KOPT-K1 (cell line): ENCODE measurements around the gene TBC1D22A.

ENCODE experiments used
- H3K27ac ChIP-seq: fragments of 200-600 bp; sonication (generic); 2 replicates; pipeline ENCODE4 v1.5.1; 2016; ENCODE audit warnings: antibody characterized with exemption, mild to moderate bottlenecking, low read depth, low read length; ENCODE audit not compliant: poor library complexity, severe bottlenecking
- H3K36me3 ChIP-seq: fragments of 200-600 bp; sonication (generic); 2 replicates; pipeline ENCODE4 v1.5.1; 2017; ENCODE audit warnings: antibody characterized with exemption, mild to moderate bottlenecking, low read length, moderate library complexity; ENCODE audit not compliant: insufficient read depth
- H3K9me3 ChIP-seq: fragments of 200-600 bp; sonication (generic); 2 replicates; pipeline ENCODE4 v1.5.1; 2017; ENCODE audit warnings: antibody characterized with exemption, low read length, mild to moderate bottlenecking; ENCODE audit not compliant: insufficient read depth, poor library complexity, severe bottlenecking

The TBC1D22A gene

DNA sequence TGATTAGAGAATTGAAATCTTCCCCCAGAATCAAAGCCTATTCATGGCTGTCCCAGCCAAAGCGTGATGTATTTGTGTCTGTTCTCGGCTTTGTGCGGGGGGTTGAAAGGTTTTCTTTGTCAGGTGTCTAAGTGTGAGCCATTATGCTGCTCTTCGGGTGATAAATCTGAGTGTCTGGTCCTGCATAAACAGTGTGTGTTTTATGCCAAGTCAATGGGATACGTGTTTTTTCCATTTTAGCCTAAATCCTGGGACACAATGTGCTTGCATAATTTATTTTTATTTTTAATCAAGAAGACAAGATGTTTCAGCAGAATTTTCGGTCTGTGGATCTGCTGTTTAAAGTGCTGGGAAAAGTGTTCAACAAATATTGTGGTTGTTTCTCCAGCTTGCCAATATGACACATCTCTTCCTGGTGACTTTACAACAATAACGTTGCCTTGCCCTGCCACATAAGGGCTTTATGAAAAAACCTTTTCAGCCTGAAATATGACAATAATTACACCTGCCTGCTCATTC is 267.8 kb downstream of the TBC1D22A start:
- H3K27ac ChIP-seq: no peak overlapping the region
- no peaks in the 10 kb centered on the region for H3K36me3 ChIP-seq
- no peaks in the 10 kb centered on the region for H3K9me3 ChIP-seq

DNA sequence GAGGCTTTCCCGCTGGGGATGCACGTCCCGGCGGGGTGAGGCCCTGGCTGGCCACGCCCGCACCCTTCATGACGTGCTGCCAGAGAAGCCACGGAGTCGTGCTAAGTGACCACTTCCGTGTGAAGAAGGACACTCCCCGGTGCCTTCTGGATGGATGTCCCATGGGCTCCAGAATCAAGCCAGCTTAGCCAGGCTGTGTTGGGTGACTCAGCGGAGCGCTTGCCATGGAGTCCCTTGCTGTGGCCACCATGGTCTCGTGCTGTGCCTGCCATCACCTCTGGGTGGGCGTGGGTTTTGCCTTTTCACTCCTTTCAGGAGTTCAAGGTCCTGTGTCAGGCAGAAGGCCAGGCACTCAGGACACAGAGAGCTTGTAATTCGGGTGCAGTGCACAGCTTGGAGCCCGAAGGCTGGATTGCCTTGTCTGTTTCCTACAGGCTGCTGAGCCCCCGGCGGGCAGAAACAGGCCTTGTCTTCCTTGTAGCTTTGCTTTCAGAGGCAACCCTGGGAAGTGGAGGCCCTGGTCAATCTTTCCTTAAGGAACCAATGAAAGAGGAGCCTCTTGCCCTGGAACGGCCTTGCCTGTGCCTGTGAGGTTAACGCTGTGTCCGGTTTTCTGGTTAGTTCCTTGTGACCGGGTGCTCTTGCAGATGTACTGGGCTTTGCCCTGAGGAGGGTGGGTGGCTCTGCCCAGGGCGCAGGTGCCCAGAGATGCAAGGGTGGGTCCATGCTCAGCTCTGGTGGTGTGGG is 268.6 kb downstream of the TBC1D22A start:
- Histone ChIP-seq H3K9me3 (no peaks in the 10 kb centered on the region), H3K27ac (no peak overlapping the region), H3K36me3 (no peaks in the 10 kb centered on the region)

DNA sequence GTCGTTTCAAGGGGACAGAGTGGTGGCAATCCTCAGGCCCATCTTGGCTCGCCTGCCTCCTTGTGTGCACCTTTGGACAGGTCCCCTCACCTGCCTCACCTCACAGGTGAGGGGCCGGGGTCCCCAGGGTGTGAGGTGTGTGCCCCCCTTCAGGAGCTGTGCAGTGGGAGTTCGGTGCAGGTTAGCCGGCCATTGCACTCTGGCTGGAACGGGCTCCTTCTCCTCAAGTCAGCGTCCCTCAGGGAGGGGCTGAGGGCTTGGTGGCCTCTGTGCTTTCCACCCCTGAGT is 269.1 kb downstream of the TBC1D22A start:
- no peaks in the 10 kb centered on the region for H3K36me3 ChIP-seq
- H3K9me3 ChIP-seq: no peaks in the 10 kb centered on the region
- H3K27ac ChIP-seq: no peak overlapping the region

DNA sequence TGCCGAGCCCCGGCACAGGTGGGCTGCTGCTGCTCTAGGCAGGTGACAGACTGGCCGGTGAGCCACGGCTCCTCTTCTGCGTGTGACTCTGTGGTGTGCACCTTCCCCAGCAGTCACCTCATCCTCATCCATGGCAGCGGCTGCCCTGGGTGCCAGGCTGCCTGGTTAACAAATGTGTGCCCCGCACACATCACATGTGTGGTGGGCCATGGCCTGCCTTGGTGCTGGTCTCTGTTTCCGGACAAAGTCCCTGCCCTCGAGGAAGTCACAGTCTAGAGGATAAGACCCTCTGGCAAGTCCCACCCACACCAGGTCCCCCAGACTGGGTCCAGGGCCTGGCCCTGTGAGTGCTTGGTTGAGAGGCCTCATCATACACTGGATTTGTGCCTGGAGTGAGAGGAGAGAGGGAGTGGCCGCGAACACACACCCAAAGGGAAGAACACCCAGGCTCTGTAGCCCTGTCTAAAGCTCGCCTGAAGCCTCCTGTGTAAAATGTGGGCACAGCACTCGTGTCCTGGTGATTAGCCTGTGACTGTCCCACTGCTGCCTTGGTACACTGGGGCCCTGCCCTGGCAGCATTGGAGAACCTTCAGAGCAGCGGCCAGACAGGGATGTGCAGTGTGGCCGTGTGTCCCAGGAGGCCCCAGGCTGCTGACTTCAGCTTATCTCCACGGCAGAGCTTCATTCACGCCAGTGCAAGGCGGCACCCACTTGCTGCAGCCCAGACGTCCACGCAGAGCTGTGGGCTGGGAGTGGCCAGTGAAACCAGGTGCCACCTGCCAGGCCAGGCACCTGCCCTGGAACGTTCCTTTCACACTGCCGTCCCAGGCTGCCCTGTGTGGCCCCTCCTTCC is 269.9 kb downstream of the TBC1D22A start:
- H3K36me3 ChIP-seq: 0 out of 2 replicates have a peak, but pooled peaks cover 4% of the 10 kb centered on the region
- H3K27ac ChIP-seq: no peak overlapping the region
- no peaks in the 10 kb centered on the region for H3K9me3 ChIP-seq

DNA sequence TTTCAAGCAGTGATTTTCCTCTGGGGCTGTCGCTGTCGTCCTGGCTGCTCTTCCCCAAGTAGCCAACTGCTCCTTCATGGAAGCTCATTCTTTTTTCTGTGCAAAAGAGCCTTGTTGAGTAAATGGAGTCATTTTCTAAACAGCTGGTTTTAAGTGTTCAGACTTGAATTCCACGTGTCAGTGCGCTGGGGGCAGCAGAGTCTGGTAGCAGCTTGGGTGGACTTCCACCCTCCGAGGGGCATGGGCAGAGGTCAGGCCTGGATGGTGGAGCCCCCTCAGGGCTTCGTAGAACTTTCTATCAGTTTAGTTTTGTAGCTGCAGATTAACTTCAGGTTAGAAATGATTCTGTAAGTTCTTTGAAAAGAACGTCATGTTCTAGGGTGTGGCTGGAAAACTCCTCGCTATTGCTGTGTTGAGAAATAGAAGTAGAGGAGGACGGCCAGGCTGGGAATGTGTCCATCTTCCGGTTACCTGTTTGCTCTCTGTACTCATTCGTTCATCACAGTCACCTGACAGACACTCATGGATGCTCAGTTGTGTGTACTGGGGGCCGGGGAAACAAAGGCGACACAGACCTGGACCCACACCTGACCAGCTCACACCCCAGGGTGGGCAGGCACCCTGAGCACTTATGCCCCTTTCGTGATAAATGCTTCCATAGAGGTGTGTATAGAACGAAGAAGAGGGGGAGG is 270.7 kb downstream of the TBC1D22A start:
- Histone ChIP-seq H3K36me3 (peaks cover 4% of the 10 kb centered on the region; the same call in 1 of the 2 replicates), H3K27ac (no peak overlapping the region), H3K9me3 (no peaks in the 10 kb centered on the region)

DNA sequence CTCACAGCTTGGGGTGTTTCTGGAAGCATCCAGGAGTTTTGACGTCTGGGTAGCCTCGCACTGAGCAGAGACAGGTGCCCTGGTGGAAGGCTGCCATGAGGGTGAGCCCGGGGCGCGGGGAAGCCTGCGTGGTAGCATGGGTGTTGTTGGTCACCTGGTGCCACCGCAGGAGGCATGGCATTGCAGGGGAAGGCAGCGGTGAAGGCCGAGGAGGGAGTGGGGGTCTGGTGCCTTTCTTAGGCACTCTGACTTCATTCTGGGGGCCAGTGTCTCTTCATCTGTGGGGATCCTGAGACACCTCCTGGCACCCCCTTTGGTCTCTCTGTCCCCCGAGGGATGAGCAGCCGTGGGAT is 271.2 kb downstream of the TBC1D22A start:
- H3K9me3 ChIP-seq: no peaks in the 10 kb centered on the region
- H3K36me3 ChIP-seq: peaks cover 4% of the 10 kb centered on the region; the same call in 1 of the 2 replicates
- H3K27ac ChIP-seq: no peak overlapping the region

DNA sequence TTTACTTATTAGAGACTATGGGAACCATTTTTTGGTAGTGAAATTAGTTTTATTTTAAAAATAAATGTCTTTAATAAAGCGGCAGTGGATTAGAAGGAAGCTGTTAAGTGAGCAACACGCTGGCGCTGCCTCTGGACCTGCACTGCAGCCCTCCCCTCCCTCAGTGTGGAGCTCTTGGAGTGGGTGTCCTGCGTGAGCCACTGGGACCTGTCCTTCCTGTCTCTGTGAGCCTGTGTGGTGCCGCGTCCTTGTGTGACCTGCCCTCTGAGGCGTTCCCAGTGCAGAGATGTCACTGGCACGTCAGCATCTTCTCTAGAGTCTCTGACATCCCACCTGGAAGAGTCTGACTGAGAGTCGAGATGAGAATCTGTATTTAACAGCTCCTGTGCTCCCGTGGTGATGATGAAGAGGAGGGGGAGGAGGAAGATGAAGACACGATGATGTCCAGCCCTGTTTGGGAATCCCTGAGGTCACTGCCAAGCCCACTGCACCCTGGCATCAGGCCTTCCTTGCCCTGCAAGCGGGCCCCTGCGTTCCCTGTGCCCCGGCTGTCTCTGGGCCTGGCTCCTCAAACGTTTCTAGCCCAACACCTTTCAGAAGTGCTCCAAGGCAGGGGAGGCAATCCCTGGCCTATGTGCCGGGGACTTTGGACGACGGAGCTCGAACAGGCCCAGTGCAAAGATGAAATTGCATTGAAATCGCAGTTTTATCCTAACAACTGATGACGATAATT is 271.8 kb downstream of the TBC1D22A start:
- Histone ChIP-seq H3K36me3 (peaks cover 4% of the 10 kb centered on the region; the same call in 1 of the 2 replicates), H3K9me3 (no peaks in the 10 kb centered on the region), H3K27ac (no peak overlapping the region)

DNA sequence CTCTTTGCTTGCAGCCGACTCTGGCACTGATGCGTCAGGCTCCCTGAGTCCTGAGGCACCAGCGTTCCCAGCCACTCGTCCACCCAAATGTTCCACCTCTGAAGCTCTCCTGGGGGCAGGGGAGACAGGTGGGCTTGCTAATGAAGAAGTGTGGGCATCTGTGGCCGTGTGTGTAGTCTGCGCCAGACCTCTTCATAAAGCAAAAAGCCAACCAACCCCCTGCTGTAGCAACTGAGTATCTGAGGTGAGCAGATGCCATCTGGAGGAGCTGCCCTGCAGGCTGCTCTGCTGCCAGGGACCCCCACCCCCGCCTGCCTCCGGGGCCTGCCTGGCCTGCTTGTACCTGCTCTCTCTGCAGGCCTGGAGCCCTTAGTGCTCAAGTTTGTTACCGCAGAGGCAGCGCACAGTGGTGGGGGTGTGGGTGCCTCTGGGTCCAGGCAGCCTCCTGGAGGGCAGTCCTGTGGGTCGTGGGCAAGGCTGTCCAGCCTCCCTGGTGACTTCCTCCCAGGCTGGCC is 272.5 kb downstream of the TBC1D22A start:
- Histone ChIP-seq H3K27ac (no peak overlapping the region), H3K9me3 (no peaks in the 10 kb centered on the region), H3K36me3 (peaks cover 4% of the 10 kb centered on the region; the same call in 1 of the 2 replicates)

DNA sequence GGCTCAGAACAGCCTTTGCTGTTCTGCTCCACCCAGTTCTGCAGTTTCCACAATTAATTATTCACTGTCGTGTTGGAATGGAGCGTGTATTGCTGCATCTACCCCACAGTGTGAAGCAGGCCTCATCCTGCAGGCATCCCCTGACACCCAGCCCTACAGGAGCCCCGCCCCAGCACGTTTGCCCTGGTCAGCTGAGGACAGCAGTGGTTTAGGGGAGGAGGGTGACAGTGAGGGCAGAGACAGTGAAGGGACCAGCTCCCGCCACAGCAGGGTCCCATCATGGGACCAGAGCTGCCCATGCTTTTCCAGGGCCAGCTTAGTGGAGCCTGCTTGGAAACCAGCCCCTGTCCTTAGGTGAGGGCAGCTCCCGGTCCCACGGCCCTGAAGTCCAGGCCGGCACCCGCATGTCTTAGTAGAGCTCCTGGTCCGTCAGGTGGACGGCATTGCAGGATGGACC is 273.0 kb downstream of the TBC1D22A start:
- no peaks in the 10 kb centered on the region for H3K9me3 ChIP-seq
- H3K36me3 ChIP-seq: peaks cover 4% of the 10 kb centered on the region; the same call in 1 of the 2 replicates
- no peak overlapping the region for H3K27ac ChIP-seq

DNA sequence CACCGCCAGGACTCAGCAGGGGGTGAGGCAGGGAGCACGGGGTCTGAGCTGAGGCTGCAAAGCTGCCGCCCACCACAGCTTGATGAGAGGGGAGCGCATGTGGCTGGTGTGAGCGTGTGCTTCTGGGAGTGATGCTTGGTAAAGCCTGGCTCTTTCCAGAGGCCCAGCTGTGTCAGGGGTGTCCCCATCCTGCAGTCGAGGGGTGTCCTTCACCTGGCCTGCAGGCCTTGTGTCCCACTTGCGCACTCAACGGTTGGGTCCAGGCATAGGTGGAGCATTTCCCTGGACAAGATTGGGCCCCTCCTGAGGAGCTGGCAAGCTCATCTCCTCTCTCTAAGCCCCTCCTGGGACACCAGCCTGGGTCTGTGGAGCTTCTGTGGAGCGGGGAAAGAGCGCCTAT is 273.9 kb downstream of the TBC1D22A start:
- Histone ChIP-seq H3K27ac (no peak overlapping the region), H3K9me3 (no peaks in the 10 kb centered on the region), H3K36me3 (peaks cover 4% of the 10 kb centered on the region; the same call in 1 of the 2 replicates)

DNA sequence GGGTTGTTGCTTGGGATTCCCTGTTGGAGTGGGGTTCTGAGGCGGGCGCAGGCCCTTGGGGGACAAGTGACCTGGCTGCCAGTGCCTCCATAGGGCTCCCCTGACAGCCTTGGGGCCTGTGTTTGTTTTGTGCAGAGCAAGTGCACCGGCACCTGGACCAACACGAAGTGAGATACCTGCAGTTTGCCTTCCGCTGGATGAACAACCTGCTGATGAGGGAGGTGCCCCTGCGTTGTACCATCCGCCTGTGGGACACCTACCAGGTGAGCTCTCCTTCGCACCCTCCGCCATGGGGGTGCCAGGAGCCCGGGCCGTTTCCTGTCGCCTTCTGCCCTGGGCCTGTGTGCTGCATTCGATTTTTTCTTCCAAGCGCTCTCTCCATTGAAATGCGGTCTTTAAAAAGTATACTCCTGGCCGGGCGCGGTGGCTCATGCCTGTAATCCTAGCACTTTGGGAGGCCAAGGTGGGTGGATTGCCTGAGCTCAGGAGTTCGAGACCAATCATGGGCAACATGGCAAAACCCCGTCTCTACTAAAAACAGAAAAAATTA is 274.6 kb downstream of the TBC1D22A start:
- Histone ChIP-seq H3K36me3 (peaks cover 4% of the 10 kb centered on the region; the same call in 1 of the 2 replicates), H3K9me3 (no peaks in the 10 kb centered on the region), H3K27ac (no peak overlapping the region)

DNA sequence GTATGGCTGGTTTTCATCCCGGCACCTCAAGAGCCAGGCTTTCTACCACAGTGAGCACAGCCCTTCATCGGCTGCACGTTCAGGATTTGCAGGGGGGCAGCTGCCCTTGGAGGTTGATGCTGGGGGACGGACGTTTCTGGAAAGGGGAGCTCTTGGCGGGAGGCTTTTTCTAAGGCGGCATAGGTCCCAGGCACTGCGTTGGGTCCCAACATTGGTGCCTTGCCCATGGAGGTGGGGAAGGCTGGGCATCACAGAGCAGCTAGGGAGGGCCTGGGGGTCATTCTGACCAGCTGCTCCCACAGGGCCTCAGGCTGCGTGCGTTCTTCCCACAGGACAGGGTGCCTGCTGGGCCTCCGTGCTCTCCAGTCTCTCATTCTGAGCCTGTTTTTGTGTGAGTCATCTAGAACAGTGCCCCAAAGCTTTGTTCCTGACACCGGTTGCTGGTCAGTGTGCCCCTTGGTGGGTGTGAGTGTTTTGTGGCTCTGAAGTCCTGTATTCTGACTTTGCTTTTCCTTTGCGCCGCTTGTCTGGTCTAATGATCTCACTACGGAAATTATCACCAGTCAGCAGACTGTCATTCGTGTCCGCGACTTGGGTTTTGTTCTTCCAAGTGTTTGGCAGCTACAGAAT is 275.9 kb downstream of the TBC1D22A start:
- Histone ChIP-seq H3K36me3 (peaks cover 4% of the 10 kb centered on the region; the same call in 1 of the 2 replicates), H3K9me3 (no peaks in the 10 kb centered on the region), H3K27ac (no peak overlapping the region)

DNA sequence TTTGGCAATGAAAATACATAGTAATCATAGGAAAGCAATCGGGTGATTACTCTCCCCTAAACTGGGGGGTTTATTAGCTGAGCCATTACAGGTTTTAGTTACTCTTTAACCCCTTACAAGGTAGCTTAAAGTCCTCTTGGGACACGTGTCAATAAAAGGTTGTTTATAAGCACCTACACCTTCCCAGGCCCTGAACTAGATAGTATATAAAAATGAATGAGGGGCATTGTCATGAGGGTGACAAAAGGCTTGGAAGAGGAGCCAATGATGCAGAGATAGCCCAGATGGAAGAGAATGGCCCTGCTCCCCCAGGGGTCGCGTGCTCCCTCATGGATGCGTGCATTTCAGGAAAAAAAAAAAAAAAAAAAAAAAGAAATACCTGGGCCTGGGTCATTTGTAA is 276.9 kb downstream of the TBC1D22A start:
- no peaks in the 10 kb centered on the region for H3K9me3 ChIP-seq
- H3K36me3 ChIP-seq: peaks cover 4% of the 10 kb centered on the region; the same call in 1 of the 2 replicates
- H3K27ac ChIP-seq: no peak overlapping the region
